H1 (cell line): ENCODE results near the gene ERO1B. TPM values are rescaled to one million over a fixed set of nuclear protein-coding genes. Genes with fewer than 3 reads are reported as not detected.

Experiments
- CTCF ChIA-PET: fragments of 300-600 bp; sonication (Branson Sonifier 250); formaldehyde crosslinking; loops from one replicate; lab custom pipeline; 2021; ENCODE audit not compliant: partially characterized antibody; lab: Charles Lee
- POLR2A ChIA-PET: fragments of 300-600 bp; sonication (Branson Sonifier 250); formaldehyde crosslinking; loops from one replicate; lab custom pipeline; 2021; ENCODE audit warnings: inconsistent platforms; ENCODE audit not compliant: partially characterized antibody; lab: Charles Lee
- DNase-seq, 2 experiments: peaks; one replicate each; pipeline versions ENCODE4 v3.0.0 to v3.0.0-alpha.2; 2010 to 2022; ENCODE audit warnings: low spot score in 2 of 2, low read depth in 1 of 2, mixed read lengths in 1 of 2
- FAIRE-seq: peaks from 2 replicates; lab custom pipeline; 2011; peaks lifted over from hg19 to GRCh38; lab: Jason Lieb, UNC
- H2AFZ ChIP-seq: 2 replicates; pipeline ENCODE4 v1.8.1; 2012; ENCODE audit warnings: low read length, inconsistent platforms
- H2AK5ac ChIP-seq: 2 replicates; pipeline ENCODE4 v1.6.1; 2013; ENCODE audit warnings: low read depth, low read length
- H2BK120ac ChIP-seq: replicated peaks from 2 replicates; pipeline ENCODE3; 2013; ENCODE audit warnings: low read depth, low read length, inconsistent platforms
- H2BK12ac ChIP-seq: 2 replicates; pipeline ENCODE4 v1.6.1; 2013; ENCODE audit warnings: low read depth, low read length
- H2BK15ac ChIP-seq: 2 replicates; pipeline ENCODE4 v1.6.1; 2013; ENCODE audit warnings: low read length
- H2BK20ac ChIP-seq: 2 replicates; pipeline ENCODE4 v1.6.1; 2013; ENCODE audit warnings: low read length
- H2BK5ac ChIP-seq: 2 replicates; pipeline ENCODE4 v1.6.1; 2013; ENCODE audit warnings: low read depth, low read length
- H3K14ac ChIP-seq: 2 replicates; pipeline ENCODE4 v1.6.1; 2013; ENCODE audit warnings: inconsistent platforms; ENCODE audit not compliant: insufficient read length
- H3K18ac ChIP-seq: 2 replicates; pipeline ENCODE4 v1.6.1; 2013; ENCODE audit warnings: low read length; ENCODE audit errors: extremely low read depth
- H3K23ac ChIP-seq: 2 replicates; pipeline ENCODE4 v1.6.1; 2013; ENCODE audit warnings: inconsistent platforms; ENCODE audit not compliant: insufficient read length
- H3K23me2 ChIP-seq: 2 replicates; pipeline ENCODE4 v1.6.1; 2013; ENCODE audit warnings: low read depth, low read length
- H3K27ac ChIP-seq: 2 replicates; pipeline ENCODE4 v1.6.1; 2011; ENCODE audit warnings: low read depth, low read length, inconsistent platforms
- H3K27me3 ChIP-seq, 4 experiments: replicated peaks in 1 of 4; 1 replicate in 1 of 4; 2 replicates in 3 of 4; pipeline versions ENCODE4 v1.6.1 to v1.8.1; 2011 to 2013; ENCODE audit warnings: low read length in 3 of 4, mild to moderate bottlenecking in 3 of 4, inconsistent platforms in 2 of 4, mixed read lengths in 2 of 4, moderate library complexity in 1 of 4; ENCODE audit not compliant: control insufficient read depth in 3 of 4, insufficient read depth in 3 of 4; ENCODE audit errors: extremely low read depth in 1 of 4
- H3K36me3 ChIP-seq, 4 experiments: 2 replicates each; pipeline versions ENCODE4 v1.6.1 to v1.8.1; 2011 to 2013; ENCODE audit warnings: mild to moderate bottlenecking in 4 of 4, low read length in 3 of 4, moderate library complexity in 2 of 4, control low read depth in 1 of 4, inconsistent platforms in 1 of 4; ENCODE audit not compliant: insufficient read depth in 4 of 4, control insufficient read depth in 2 of 4
- H3K4ac ChIP-seq: replicated peaks from 2 replicates; pipeline ENCODE3; 2013; ENCODE audit warnings: low read length, low read depth, mixed read lengths, inconsistent platforms; ENCODE audit not compliant: insufficient read length
- H3K4me1 ChIP-seq, 4 experiments: replicated peaks in 1 of 4; 1 replicate in 1 of 4; 2 replicates in 3 of 4; pipeline versions ENCODE4 v1.6.1 to v1.8.1; 2011 to 2013; ENCODE audit warnings: low read length in 3 of 4, inconsistent platforms in 2 of 4, mixed read lengths in 1 of 4; ENCODE audit not compliant: insufficient read depth in 4 of 4, control insufficient read depth in 3 of 4
- H3K4me2 ChIP-seq, 2 experiments: 2 replicates each; pipeline versions ENCODE4 v1.6.1 to v1.8.1; 2011 to 2013; ENCODE audit warnings: low read depth in 2 of 2, low read length in 2 of 2, control low read depth in 1 of 2, inconsistent platforms in 1 of 2, mild to moderate bottlenecking in 1 of 2; ENCODE audit not compliant: insufficient read depth in 1 of 2
- H3K4me3 ChIP-seq, 4 experiments: fragments of 200-600, 300-600 bp in 1 of 4; sonication (generic), shearing (Covaris generic), sonication (Bioruptor Twin) in 1 of 4; 2 replicates each; pipeline versions ENCODE4 v1.5.1 to v1.8.1; 2011 to 2016; ENCODE audit warnings: low read length in 4 of 4, low read depth in 3 of 4, control low read depth in 2 of 4, inconsistent platforms in 2 of 4, mild to moderate bottlenecking in 2 of 4, mixed read lengths in 1 of 4, moderate library complexity in 1 of 4; ENCODE audit not compliant: insufficient read depth in 2 of 4; ENCODE audit errors: extremely low read depth in 1 of 4
- H3K56ac ChIP-seq: replicated peaks from 2 replicates; pipeline ENCODE3; 2013; ENCODE audit warnings: low read depth, mild to moderate bottlenecking, mixed read lengths, low read length, inconsistent platforms; ENCODE audit not compliant: insufficient read length
- H3K79me1 ChIP-seq: 2 replicates; pipeline ENCODE4 v1.6.1; 2013; ENCODE audit warnings: low read depth, low read length, control low read depth
- H3K79me2 ChIP-seq, 2 experiments: 2 replicates each; pipeline versions ENCODE4 v1.6.1 to v1.8.1; 2012 to 2013; ENCODE audit warnings: low read length in 2 of 2, mild to moderate bottlenecking in 2 of 2, inconsistent platforms in 1 of 2; ENCODE audit not compliant: insufficient read depth in 2 of 2, control insufficient read depth in 1 of 2
- H3K9ac ChIP-seq, 4 experiments: replicated peaks in 1 of 4; 1 replicate in 1 of 4; 2 replicates in 3 of 4; pipeline versions ENCODE4 v1.6.1 to v1.8.1; 2011 to 2013; ENCODE audit warnings: low read depth in 3 of 4, low read length in 3 of 4, control low read depth in 2 of 4, mild to moderate bottlenecking in 2 of 4, moderate library complexity in 2 of 4, inconsistent platforms in 1 of 4; ENCODE audit errors: extremely low read depth in 1 of 4
- H3K9me3 ChIP-seq, 2 experiments: 2 replicates each; pipeline versions ENCODE4 v1.6.1 to v1.8.1; 2012 to 2013; ENCODE audit warnings: mild to moderate bottlenecking in 2 of 2, moderate library complexity in 2 of 2, control low read depth in 1 of 2, inconsistent platforms in 1 of 2, low read depth in 1 of 2, low read length in 1 of 2, mixed read lengths in 1 of 2; ENCODE audit not compliant: insufficient read depth in 2 of 2
- H4K20me1 ChIP-seq, 2 experiments: replicated peaks in 1 of 2; 2 replicates each; pipeline versions ENCODE3 to v1.8.1; 2011 to 2013; ENCODE audit warnings: inconsistent platforms in 2 of 2, low read length in 2 of 2, mild to moderate bottlenecking in 1 of 2; ENCODE audit not compliant: insufficient read depth in 2 of 2, control insufficient read depth in 1 of 2
- H4K5ac ChIP-seq: 2 replicates; pipeline ENCODE4 v1.6.1; 2013; ENCODE audit warnings: low read length, low read depth, mixed read lengths, inconsistent platforms; ENCODE audit not compliant: insufficient read length
- H4K8ac ChIP-seq: 2 replicates; pipeline ENCODE4 v1.8.0; 2013; ENCODE audit warnings: mild to moderate bottlenecking, moderate library complexity, low read length, inconsistent platforms; ENCODE audit not compliant: insufficient read depth; ENCODE audit errors: extremely low read depth
- H4K91ac ChIP-seq: replicated peaks from 2 replicates; pipeline ENCODE3; 2013; ENCODE audit warnings: low read length, mixed read lengths, inconsistent platforms; ENCODE audit not compliant: insufficient read length
- BACH1 ChIP-seq: IDR thresholded peaks from 2 replicates; pipeline ENCODE4 v1.6.1; 2012; ENCODE audit warnings: low read length, improper control_type of control experiment
- CBX8 ChIP-seq: fragments of 300-800, 300-1000 bp; sonication (generic); IDR thresholded peaks from 2 replicates; pipeline ENCODE4 v1.7.1; 2016; ENCODE audit warnings: low read depth, low read length, borderline replicate concordance
- HDAC6 ChIP-seq: IDR thresholded peaks from one replicate; pipeline ENCODE4 v1.7.1; 2012; ENCODE audit warnings: low read depth, mild to moderate bottlenecking, inconsistent platforms, low read length, moderate library complexity
- NANOG ChIP-seq: IDR thresholded peaks from 2 replicates; pipeline ENCODE4 v1.6.1; 2011; ENCODE audit warnings: low read length, low read depth, mild to moderate bottlenecking, inconsistent platforms; ENCODE audit not compliant: insufficient read depth, poor library complexity, severe bottlenecking
- PHF8 ChIP-seq: fragments of 200-600 bp; sonication (generic); conservative IDR thresholded peaks from 2 replicates; pipeline ENCODE4 v1.7.1; 2012; ENCODE audit warnings: low read depth, mild to moderate bottlenecking, inconsistent platforms, low read length, moderate library complexity
- POU5F1 ChIP-seq: IDR thresholded peaks from 2 replicates; pipeline ENCODE4 v1.6.1; 2011; ENCODE audit warnings: low read depth, mild to moderate bottlenecking, low read length, moderate library complexity
- SAP30 ChIP-seq: fragments of 300-600 bp; sonication (generic); IDR thresholded peaks from 2 replicates; pipeline ENCODE4 v1.7.1; 2012; ENCODE audit warnings: low read length, moderate library complexity, mild to moderate bottlenecking, inconsistent platforms; ENCODE audit not compliant: insufficient read depth, insufficient replicate concordance
- SIN3A ChIP-seq, 2 experiments: IDR thresholded peaks in 1 of 2; conservative IDR thresholded peaks in 1 of 2; 2 replicates each; pipeline ENCODE4 v1.6.1; 2011 to 2012; ENCODE audit warnings: low read length in 2 of 2, improper control_type of control experiment in 1 of 2, low read depth in 1 of 2, mild to moderate bottlenecking in 1 of 2
- SRF ChIP-seq: IDR thresholded peaks from 2 replicates; pipeline ENCODE4 v1.6.1; 2011; ENCODE audit warnings: mild to moderate bottlenecking, low read depth, low read length, moderate library complexity
- TEAD4 ChIP-seq: IDR thresholded peaks from 2 replicates; pipeline ENCODE4 v1.6.1; 2012; ENCODE audit warnings: low read depth, low read length, inconsistent platforms, mixed read lengths
- YY1 ChIP-seq: IDR thresholded peaks from 2 replicates; pipeline ENCODE4 v1.6.1; 2011; ENCODE audit warnings: low read depth, mild to moderate bottlenecking, low read length
- WGBS, 2 experiments: shearing (Covaris generic) in 1 of 2; methylation state at CpG; one replicate each; pipeline versions ENCODE4 v1.1.6 to v1.1.7; 2013 to 2015; ENCODE audit warnings: low lambda C conversion rate in 2 of 2, mixed read lengths in 2 of 2, inconsistent platforms in 1 of 2, low coverage in 1 of 2, missing lambda C conversion rate in 1 of 2; ENCODE audit not compliant: insufficient replicate concordance in 2 of 2, insufficient coverage in 1 of 2, insufficient read length in 1 of 2; ENCODE audit errors: extremely low coverage in 1 of 2, missing lambda C conversion rate in 1 of 2; 5-methylcytosine and 5-hydroxymethylcytosine counted together
- polyA plus RNA-seq, 7 experiments: library from polyadenylated mRNA; depleted of rRNA in 3 of 7; stranded (reverse) in 5 of 7; unstranded in 2 of 7; fragments of >200 nt in 5 of 7; fragments of 200-250 nt in 2 of 7; gene quantifications; 1 replicate in 5 of 7; 2 replicates in 1 of 7; 4 replicates in 1 of 7; pipeline versions ENCODE4 v1.2.1 to v1.2.3, GENCODE V29; 2011 to 2013; ENCODE audit warnings: missing spikeins in 2 of 7, mixed read lengths in 2 of 7
- total RNA-seq: library from RNA; stranded (reverse); fragmentation: NEBNext Ultra II Directional; extraction: Animal tissue kit (Norgen Biotek cat#: 25700); gene quantifications from 2 replicates; pipeline ENCODE4 v1.2.1, GENCODE V29; 2021

ERO1B gene
- total and polyA plus RNA-seq, 2 of the 8 experiments (the other 6 are each of a cell fraction or from before 2014, with no cell fraction given) = 0.74 to 5.6 TPM

GRCh38 chr1:236321101-236321500, 39.3 kb upstream of the ERO1B start:
- DNase-seq (no peak), FAIRE-seq (no peak)
- H2BK12ac ChIP-seq = no peak overlapping the region
- no peak overlapping the region for H4K5ac ChIP-seq
- no peaks in the 10 kb centered on the region for H4K20me1 ChIP-seq
- no peak overlapping the region for H3K23ac ChIP-seq
- H3K9ac ChIP-seq = no peak overlapping the region
- no peak overlapping the region for H3K18ac ChIP-seq
- no peaks in the 10 kb centered on the region for H3K79me2 ChIP-seq
- no peak overlapping the region for H2BK15ac ChIP-seq
- no peak overlapping the region for H3K4ac ChIP-seq
- no peak overlapping the region for H2BK20ac ChIP-seq
- no peaks in the 10 kb centered on the region for H3K4me1 ChIP-seq
- H3K79me1 ChIP-seq = no peaks in the 10 kb centered on the region
- 96% methylated on average over 5 of the region's 5 CpGs; no CpG with 5 or more reads in 1 of the 2 experiments for WGBS, 2 experiments
- H2BK120ac ChIP-seq = no peak overlapping the region
- no peak overlapping the region for H4K91ac ChIP-seq
- H3K36me3 ChIP-seq = no peaks in the 10 kb centered on the region
- no peak overlapping the region for H3K56ac ChIP-seq
- H3K9me3 ChIP-seq = peaks cover 0 to 15% of the 10 kb centered on the region in 2 experiments; a peak in 2 of 4 replicates
- no peak overlapping the region for H2BK5ac ChIP-seq
- H3K27ac ChIP-seq = no peak overlapping the region
- no peak overlapping the region for H3K14ac ChIP-seq
- peaks cover 2% of the 10 kb centered on the region; the same call in 1 of the 2 replicates for H3K23me2 ChIP-seq
- H2AFZ ChIP-seq = no peak overlapping the region
- POLR2A ChIA-PET = no interaction called here
- H3K4me2 ChIP-seq = no peak overlapping the region
- H4K8ac ChIP-seq = no peak overlapping the region
- H2AK5ac ChIP-seq = no peak overlapping the region
- no peak overlapping the region for H3K4me3 ChIP-seq
- no peak for TF ChIP-seq CBX8
- TF ChIP-seq YY1 = no peak
- TF ChIP-seq SRF = no peak
- no peak for TF ChIP-seq SAP30
- no peak for TF ChIP-seq NANOG
- no peak for TF ChIP-seq TEAD4
- no peak for TF ChIP-seq BACH1
- no peak for TF ChIP-seq HDAC6
- no peak for TF ChIP-seq POU5F1
- TF ChIP-seq SIN3A (conservative IDR thresholded peaks at IDR 0.05 in 1 of 2, IDR thresholded peaks at IDR 0.05 in 1 of 2; ENCODE audit: low read depth in 1 of 2, low read length in 2 of 2) = no peak
- no peak for TF ChIP-seq PHF8
- TF ChIP-seq, all 59 proteins: peak for 0
- CTCF ChIA-PET = interaction anchor here (0.7 to 1.0 kb wide), 3 partner anchors 14 to 23 kb away, joined by 3 to 4 read pairs (median 3); no protein-coding TSS in a partner anchor
- H3K27me3 ChIP-seq = no peaks in the 10 kb centered on the region
